ENCODE results near the gene ZNF217. TPM values are rescaled to one million over a fixed set of nuclear protein-coding genes. Genes with fewer than 3 reads are reported as not detected.

The ZNF217 gene
- polyA plus RNA-seq, 1 donor from 2014 or later, result 1.9 TPM

DNA sequence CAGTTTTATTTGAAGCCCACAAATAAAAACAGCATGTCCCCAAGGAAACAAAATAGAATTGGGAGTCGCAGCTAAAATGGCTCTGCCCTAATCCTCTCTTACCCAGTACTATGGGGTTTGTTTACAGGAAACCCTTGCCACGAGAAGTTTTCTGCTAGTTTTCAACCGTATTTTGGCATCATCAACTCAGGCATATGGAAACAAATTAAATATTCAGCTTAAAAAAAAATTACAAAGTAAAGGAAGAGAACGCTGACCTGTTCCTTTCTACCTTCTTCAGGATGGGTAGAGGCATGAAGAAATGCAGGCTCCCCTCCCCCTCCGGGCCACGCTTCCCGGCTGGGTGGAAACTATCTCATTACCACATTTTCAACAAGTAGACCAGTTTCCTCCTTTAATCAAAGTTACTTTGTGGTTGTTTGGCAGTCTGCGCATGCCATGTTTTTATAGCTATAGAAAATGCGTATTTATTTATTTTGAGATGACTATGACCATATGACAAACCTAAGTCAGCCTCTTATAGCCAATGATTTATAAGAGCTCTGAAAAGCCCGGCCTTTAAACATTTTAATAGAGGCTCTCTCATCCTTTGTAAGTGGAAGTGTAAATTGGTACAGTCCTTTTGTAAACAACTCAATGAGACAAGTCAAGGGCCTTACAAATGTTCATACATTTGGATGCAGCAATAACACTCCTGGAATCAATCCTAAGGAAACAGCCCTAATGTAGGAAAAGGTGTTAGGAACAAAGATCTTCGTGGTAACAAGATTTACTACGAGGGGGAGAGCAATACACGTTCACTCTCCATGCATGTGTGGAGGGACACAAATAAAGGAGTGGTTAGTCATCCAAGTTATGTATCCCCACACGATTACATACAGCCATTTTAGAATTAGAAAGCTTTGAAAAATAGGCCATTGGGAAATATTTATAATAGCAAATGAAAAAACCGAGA lies 16.1 kb upstream of the ZNF217 start:
- H3F3A ChIP-seq (ENCODE audit: insufficient read depth, low read length, poor library complexity, severe bottlenecking), result no peaks in the 10 kb centered on the region
- TF ChIP-seq, protein P1, sequence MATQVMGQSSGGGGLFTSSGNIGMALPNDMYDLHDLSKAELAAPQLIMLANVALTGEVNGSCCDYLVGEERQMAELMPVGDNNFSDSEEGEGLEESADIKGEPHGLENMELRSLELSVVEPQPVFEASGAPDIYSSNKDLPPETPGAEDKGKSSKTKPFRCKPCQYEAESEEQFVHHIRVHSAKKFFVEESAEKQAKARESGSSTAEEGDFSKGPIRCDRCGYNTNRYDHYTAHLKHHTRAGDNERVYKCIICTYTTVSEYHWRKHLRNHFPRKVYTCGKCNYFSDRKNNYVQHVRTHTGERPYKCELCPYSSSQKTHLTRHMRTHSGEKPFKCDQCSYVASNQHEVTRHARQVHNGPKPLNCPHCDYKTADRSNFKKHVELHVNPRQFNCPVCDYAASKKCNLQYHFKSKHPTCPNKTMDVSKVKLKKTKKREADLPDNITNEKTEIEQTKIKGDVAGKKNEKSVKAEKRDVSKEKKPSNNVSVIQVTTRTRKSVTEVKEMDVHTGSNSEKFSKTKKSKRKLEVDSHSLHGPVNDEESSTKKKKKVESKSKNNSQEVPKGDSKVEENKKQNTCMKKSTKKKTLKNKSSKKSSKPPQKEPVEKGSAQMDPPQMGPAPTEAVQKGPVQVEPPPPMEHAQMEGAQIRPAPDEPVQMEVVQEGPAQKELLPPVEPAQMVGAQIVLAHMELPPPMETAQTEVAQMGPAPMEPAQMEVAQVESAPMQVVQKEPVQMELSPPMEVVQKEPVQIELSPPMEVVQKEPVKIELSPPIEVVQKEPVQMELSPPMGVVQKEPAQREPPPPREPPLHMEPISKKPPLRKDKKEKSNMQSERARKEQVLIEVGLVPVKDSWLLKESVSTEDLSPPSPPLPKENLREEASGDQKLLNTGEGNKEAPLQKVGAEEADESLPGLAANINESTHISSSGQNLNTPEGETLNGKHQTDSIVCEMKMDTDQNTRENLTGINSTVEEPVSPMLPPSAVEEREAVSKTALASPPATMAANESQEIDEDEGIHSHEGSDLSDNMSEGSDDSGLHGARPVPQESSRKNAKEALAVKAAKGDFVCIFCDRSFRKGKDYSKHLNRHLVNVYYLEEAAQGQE (IDR thresholded peaks at IDR 0.05; ENCODE audit: borderline replicate concordance), result no peak
- TF ChIP-seq TAF1 (IDR thresholded peaks at IDR 0.05; ENCODE audit: low read depth), result no peak
- TF ChIP-seq SMC3 (conservative IDR thresholded peaks at IDR 0.05; ENCODE audit: poor library complexity), result no peak
- no peak for TF ChIP-seq MXI1 (conservative IDR thresholded peaks at IDR 0.05; ENCODE audit: poor library complexity, severe bottlenecking)
- no peak for TF ChIP-seq EZH2 (IDR thresholded peaks at IDR 0.05; ENCODE audit: borderline replicate concordance, insufficient read depth, low read length, poor library complexity, severe bottlenecking)
- TF ChIP-seq, protein P2, sequence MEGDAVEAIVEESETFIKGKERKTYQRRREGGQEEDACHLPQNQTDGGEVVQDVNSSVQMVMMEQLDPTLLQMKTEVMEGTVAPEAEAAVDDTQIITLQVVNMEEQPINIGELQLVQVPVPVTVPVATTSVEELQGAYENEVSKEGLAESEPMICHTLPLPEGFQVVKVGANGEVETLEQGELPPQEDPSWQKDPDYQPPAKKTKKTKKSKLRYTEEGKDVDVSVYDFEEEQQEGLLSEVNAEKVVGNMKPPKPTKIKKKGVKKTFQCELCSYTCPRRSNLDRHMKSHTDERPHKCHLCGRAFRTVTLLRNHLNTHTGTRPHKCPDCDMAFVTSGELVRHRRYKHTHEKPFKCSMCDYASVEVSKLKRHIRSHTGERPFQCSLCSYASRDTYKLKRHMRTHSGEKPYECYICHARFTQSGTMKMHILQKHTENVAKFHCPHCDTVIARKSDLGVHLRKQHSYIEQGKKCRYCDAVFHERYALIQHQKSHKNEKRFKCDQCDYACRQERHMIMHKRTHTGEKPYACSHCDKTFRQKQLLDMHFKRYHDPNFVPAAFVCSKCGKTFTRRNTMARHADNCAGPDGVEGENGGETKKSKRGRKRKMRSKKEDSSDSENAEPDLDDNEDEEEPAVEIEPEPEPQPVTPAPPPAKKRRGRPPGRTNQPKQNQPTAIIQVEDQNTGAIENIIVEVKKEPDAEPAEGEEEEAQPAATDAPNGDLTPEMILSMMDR (IDR thresholded peaks at IDR 0.05; ENCODE audit: poor library complexity, severe bottlenecking), result no peak
- no peak for TF ChIP-seq POLR2AphosphoS5 (IDR thresholded peaks at IDR 0.05)
- TF ChIP-seq RAD21 (conservative IDR thresholded peaks at IDR 0.05), result no peak
- TF ChIP-seq EP300 (conservative IDR thresholded peaks at IDR 0.05; ENCODE audit: poor library complexity, severe bottlenecking), result no peak
- no peak overlapping the region for H3K27ac ChIP-seq (ENCODE audit: low read length)
- no peaks in the 10 kb centered on the region for H3K9me3 ChIP-seq (ENCODE audit: low read length)
- no peak overlapping the region for H3K9ac ChIP-seq (ENCODE audit: low read length)
- no peak overlapping the region for H3K4me2 ChIP-seq (ENCODE audit: low read length)
- H3K9me2 ChIP-seq (ENCODE audit: insufficient read depth, low read length), result no peaks in the 10 kb centered on the region
- no peaks in the 10 kb centered on the region for H4K20me1 ChIP-seq (ENCODE audit: insufficient read depth)
- no peaks in the 10 kb centered on the region for H3K27me3 ChIP-seq (ENCODE audit: insufficient read depth, low read depth, low read length)
- no peaks in the 10 kb centered on the region for H3K79me2 ChIP-seq (replicated peaks; ENCODE audit: insufficient read depth, low read length)
- no peak overlapping the region for H3K4me3 ChIP-seq (ENCODE audit: low read length)
- H2AFZ ChIP-seq (ENCODE audit: low read depth, low read length), result no peak overlapping the region
- H3K36me3 ChIP-seq (ENCODE audit: insufficient read depth, low read length), result no peaks in the 10 kb centered on the region

DNA sequence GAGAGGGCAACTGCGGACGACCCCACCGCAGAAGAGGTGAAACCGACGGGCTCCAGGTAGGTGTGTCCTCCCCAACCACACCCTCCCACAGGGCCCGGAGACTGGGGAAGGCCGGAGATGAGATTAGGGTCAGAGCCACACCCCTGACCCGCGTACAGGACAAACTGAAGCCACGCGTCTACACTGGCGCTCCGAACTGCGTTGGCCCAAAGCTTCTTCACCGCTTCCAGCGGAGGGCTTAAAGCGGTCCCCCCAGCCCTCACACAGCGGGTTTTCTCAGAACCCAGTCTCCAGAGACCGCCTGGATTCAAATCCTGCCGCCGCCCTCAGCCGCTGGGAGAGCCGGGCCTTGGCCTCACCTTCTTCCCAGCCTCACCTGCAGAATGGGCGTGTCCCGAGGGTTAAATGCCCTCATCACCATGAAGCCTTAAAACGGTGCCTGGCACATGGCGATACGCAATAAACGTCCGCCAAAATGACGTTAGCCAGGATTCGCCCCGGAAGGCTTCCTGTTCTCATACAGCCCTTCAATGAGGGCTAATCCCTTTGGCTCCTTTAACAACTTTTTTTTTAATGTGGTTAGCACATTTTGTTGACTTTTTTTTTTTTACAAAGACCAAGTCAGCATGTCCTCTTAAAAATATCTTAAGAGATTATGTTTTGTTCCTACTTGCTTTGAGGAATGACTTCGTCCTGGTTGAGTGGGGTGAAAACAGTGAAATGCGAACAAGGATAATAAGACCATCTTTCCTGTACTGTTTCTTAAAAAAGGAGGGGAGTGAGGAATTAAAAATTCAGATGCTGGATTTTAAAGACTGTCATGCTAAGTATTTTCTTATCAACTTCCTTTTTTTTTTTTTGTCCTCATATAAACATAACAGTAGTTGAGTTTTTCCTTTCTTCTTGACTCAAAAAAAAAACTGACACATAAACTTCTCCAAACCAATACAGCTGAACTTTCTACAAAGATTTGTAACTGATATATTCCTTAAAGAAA lies 15.1 kb upstream of the ZNF217 start:
- Histone ChIP-seq H3K27me3 (ENCODE audit: insufficient read depth, low read depth, low read length) (no peaks in the 10 kb centered on the region), H3K36me3 (ENCODE audit: insufficient read depth, low read length) (no peaks in the 10 kb centered on the region), H3K9ac (ENCODE audit: low read length) (no peak overlapping the region), H3K4me3 (ENCODE audit: low read length) (no peak overlapping the region), H4K20me1 (ENCODE audit: insufficient read depth) (no peaks in the 10 kb centered on the region), H3K4me2 (ENCODE audit: low read length) (no peak overlapping the region), H3K79me2 (replicated peaks; ENCODE audit: insufficient read depth, low read length) (no peaks in the 10 kb centered on the region), H2AFZ (ENCODE audit: low read depth, low read length) (no peak overlapping the region), H3F3A (ENCODE audit: insufficient read depth, low read length, poor library complexity, severe bottlenecking) (no peaks in the 10 kb centered on the region), H3K9me2 (ENCODE audit: insufficient read depth, low read length) (no peaks in the 10 kb centered on the region), H3K27ac (ENCODE audit: low read length) (no peak overlapping the region), H3K9me3 (ENCODE audit: low read length) (no peaks in the 10 kb centered on the region)
- TF ChIP-seq RAD21 (conservative IDR thresholded peaks at IDR 0.05), result no peak
- TF ChIP-seq EP300 (conservative IDR thresholded peaks at IDR 0.05; ENCODE audit: poor library complexity, severe bottlenecking), result no peak
- no peak for TF ChIP-seq TAF1 (IDR thresholded peaks at IDR 0.05; ENCODE audit: low read depth)
- TF ChIP-seq SMC3 (conservative IDR thresholded peaks at IDR 0.05; ENCODE audit: poor library complexity), result no peak
- TF ChIP-seq EZH2 (IDR thresholded peaks at IDR 0.05; ENCODE audit: borderline replicate concordance, insufficient read depth, low read length, poor library complexity, severe bottlenecking), result no peak
- TF ChIP-seq, protein P2 (IDR thresholded peaks at IDR 0.05; ENCODE audit: poor library complexity, severe bottlenecking), result no peak
- no peak for TF ChIP-seq POLR2AphosphoS5 (IDR thresholded peaks at IDR 0.05)
- TF ChIP-seq, protein P1 (IDR thresholded peaks at IDR 0.05; ENCODE audit: borderline replicate concordance), result no peak
- TF ChIP-seq MXI1 (conservative IDR thresholded peaks at IDR 0.05; ENCODE audit: poor library complexity, severe bottlenecking), result no peak
